ENCODE results near the gene PGAM5. TPM values are rescaled to one million over a fixed set of nuclear protein-coding genes. Genes with fewer than 3 reads are reported as not detected.
"Not testable (repeated sequence)": the region's sequence is repeated elsewhere in the genome, so short reads cannot be mapped to it uniquely, and the experiment has no call there.

The PGAM5 gene
- total RNA-seq, 2 donors from 2014 or later = 54.9 to 114 TPM

DNA sequence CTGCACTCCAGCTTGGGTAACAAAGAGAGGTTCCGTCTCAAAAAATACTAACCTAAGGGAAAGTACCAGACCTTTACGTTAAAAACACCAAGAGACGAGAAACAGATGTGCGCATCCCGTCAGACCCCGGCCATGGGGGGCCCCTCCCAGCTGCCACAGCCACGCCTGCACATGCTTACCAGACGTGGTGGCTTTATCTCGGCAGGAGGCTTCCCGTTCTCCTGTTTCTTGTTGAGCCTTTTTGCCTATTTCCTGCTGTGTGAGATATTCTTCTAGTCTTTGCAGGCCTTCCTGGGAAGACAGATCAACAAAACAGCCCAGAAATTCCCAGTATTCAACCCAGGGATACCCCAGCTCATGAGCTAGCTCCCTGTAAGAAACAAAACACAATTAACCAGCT, 23.6 kb downstream of the PGAM5 start:
- no peak for ATAC-seq
- Mint-ChIP-seq H3K4me1 (ENCODE audit: low read depth in 2 of 2) (peaks cover 0 to 9% of the 10 kb centered on the region in 2 donors), H3K36me3 (peaks cover 51% of the 10 kb centered on the region), H3K4me3 (no peak overlapping the region), H3K27ac (no peak overlapping the region), H3K9me3 (no peaks in the 10 kb centered on the region), H3K27me3 (no peaks in the 10 kb centered on the region)
- DNase-seq (ENCODE audit: low spot score) = no peak

DNA sequence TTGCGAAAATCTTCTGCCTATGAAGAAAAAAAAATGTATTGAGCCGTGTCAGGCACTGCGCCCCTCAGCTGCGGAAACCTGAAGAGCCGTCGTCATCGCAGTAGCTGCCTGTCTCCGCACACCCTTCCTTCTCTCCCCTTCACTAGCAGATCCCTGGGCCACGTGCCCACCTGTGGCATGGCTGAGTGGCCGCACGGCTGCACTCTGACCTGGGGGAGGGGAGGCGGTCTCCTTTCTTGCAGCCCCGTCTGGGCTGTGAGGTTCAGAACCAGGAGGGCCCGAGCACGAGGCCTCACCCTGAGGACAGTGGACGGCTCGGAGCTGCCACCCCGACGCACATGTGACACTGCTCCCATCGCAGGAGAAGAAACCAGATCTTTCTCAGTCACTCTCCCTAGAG, 24.9 kb downstream of the PGAM5 start:
- H3K4me1 Mint-ChIP-seq (ENCODE audit: low read depth in 2 of 2) = peaks cover 0 to 2% of the 10 kb centered on the region in 2 donors
- no peaks in the 10 kb centered on the region for H3K27me3 Mint-ChIP-seq
- H3K9me3 Mint-ChIP-seq = no peaks in the 10 kb centered on the region
- DNase-seq (ENCODE audit: low spot score) (no peak), ATAC-seq (no peak)
- peaks cover 47% of the 10 kb centered on the region for H3K36me3 Mint-ChIP-seq
- H3K27ac Mint-ChIP-seq = no peak overlapping the region
- H3K4me3 Mint-ChIP-seq = no peak overlapping the region

DNA sequence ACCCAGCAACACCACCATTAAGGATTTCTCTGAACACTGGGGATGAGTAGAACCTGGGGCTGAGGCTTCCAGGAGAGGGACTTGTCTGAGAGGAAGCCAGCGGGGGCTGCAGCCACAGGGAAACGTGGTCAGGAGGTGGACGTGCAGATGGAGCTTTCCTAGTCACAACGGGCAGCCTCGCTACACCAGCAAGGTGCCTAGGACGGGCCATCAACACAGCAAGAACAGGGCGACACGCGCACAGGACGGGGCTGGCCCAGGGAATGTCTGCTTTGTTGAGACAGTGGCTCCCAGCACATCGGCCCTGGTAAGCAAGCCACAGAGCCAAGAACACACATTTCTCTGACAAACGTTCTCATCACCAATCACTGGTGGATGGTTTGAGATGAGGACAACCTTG, 25.7 kb downstream of the PGAM5 start:
- ATAC-seq (no peak), DNase-seq (ENCODE audit: low spot score) (no peak)
- H3K4me3 Mint-ChIP-seq = no peak overlapping the region
- peaks cover 47% of the 10 kb centered on the region for H3K36me3 Mint-ChIP-seq
- H3K27me3 Mint-ChIP-seq = no peaks in the 10 kb centered on the region
- peaks cover 0 to 2% of the 10 kb centered on the region in 2 donors for H3K4me1 Mint-ChIP-seq (ENCODE audit: low read depth in 2 of 2)
- no peak overlapping the region for H3K27ac Mint-ChIP-seq
- H3K9me3 Mint-ChIP-seq = no peaks in the 10 kb centered on the region

DNA sequence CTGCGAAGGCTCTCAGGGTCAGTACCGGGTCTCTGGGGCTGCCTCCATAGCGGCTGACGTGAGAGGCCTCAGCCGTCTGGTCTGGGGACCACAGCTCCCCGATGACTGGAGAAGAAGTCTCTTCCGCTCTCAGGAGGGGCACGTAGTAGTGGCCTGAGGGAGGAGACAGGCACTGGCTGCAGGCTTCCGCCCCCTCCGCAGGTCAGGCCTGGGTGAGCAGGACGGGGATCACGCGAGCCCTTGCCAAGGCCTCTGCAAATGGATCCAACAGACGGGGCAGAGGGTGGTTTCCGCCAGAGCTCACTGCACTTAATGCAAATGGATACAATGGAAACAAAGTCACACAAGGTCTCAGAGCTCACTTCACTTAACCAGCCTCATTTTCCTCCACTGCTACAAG, 26.3 kb downstream of the PGAM5 start:
- Mint-ChIP-seq H3K9me3 (no peaks in the 10 kb centered on the region), H3K27ac (no peak overlapping the region), H3K36me3 (peaks cover 46% of the 10 kb centered on the region), H3K4me1 (ENCODE audit: low read depth in 2 of 2) (peaks cover 3 to 4% of the 10 kb centered on the region in 2 donors), H3K4me3 (no peak overlapping the region), H3K27me3 (no peaks in the 10 kb centered on the region)
- no peak for DNase-seq (ENCODE audit: low spot score)
- no peak for ATAC-seq

DNA sequence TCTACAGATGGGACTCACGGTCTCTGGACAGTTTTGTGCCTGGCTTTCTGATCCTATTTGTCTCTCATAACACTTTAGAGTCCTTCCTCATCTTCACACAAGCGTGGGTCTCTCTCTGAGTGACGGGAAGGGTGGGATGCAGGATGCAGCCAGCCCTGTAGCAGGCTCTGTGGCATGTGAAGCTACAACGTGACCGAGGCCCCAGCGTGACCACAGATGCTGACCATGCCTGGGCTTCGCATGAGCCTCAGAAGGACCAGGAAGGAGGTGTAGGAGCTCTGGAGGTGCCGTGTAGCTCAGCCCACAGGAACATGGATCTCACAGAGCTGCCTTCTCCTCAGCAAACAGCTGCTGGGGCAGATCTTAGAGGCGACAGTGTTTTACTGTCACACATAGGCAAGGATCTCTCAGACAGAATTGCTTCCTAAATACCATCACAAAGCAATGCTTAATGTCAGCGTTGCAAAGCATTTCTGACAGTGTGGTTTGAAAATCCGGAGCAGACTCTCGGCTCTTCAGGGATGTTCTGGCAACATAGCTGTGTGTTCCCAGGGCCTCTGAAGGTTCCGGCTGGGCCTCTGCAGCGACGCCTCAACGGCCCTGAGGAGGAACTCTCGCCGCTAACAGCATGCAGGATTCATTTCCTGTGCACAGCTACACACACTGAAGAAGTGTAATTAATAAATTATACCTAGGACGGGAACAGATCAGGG, 29.1 kb downstream of the PGAM5 start:
- Mint-ChIP-seq H3K36me3 (peaks cover 35% of the 10 kb centered on the region), H3K4me3 (no peak overlapping the region), H3K27ac (no peak overlapping the region), H3K4me1 (ENCODE audit: low read depth in 2 of 2) (peaks cover 15 to 22% of the 10 kb centered on the region in 2 donors), H3K9me3 (peaks cover 4% of the 10 kb centered on the region), H3K27me3 (no peaks in the 10 kb centered on the region)
- no peak for DNase-seq (ENCODE audit: low spot score)
- ATAC-seq = peak in 1 of 2 donors; percentile 15

DNA sequence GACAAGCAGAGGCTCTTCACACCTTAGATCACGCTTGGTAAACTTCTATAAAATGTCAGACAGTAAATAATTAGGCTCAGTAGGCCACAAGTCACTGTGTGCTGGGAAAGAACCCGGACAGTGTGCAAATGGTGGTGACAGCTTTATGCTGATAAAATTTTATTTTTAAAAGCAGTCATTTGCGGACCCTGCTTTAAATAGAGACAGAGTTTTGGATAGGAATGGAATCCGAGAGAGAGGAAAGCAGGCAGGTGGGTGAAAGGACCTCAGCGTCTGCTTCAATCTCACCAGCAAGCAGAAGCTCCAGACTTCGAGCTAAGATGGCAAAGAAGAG, 29.6 kb downstream of the PGAM5 start:
- Mint-ChIP-seq H3K27ac (no peak overlapping the region), H3K9me3 (peaks cover 4% of the 10 kb centered on the region), H3K4me1 (ENCODE audit: low read depth in 2 of 2) (peaks cover 15 to 22% of the 10 kb centered on the region in 2 donors), H3K27me3 (no peaks in the 10 kb centered on the region), H3K4me3 (no peak overlapping the region), H3K36me3 (peaks cover 32% of the 10 kb centered on the region)
- ATAC-seq (no peak), DNase-seq (ENCODE audit: low spot score) (no peak)

DNA sequence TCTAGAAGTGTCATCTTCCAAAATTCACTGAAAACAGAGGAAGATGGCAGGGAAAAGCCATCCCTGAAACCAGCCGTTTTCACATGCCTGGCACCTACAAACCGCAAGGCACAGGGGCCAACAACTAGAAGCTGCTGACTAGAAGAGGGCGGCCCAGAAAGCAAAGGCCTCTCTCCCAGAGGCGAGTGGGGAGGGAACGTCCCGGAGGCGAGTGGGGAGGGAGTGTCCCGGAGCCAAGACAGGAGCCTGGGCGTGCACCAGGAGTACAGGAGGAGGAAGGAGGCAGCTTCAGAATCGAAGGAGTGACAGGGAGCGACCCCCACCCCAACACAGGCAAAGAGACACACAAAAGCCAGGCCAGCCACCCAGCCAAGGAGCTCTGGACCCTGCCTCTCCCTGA, 30.0 kb downstream of the PGAM5 start:
- H3K4me3 Mint-ChIP-seq = no peak overlapping the region
- H3K9me3 Mint-ChIP-seq = peaks cover 4% of the 10 kb centered on the region
- no peak for ATAC-seq
- peaks cover 28% of the 10 kb centered on the region for H3K36me3 Mint-ChIP-seq
- H3K27ac Mint-ChIP-seq = no peak overlapping the region
- peaks cover 15 to 22% of the 10 kb centered on the region in 2 donors for H3K4me1 Mint-ChIP-seq (ENCODE audit: low read depth in 2 of 2)
- DNase-seq (ENCODE audit: low spot score) = no peak
- H3K27me3 Mint-ChIP-seq = no peaks in the 10 kb centered on the region

DNA sequence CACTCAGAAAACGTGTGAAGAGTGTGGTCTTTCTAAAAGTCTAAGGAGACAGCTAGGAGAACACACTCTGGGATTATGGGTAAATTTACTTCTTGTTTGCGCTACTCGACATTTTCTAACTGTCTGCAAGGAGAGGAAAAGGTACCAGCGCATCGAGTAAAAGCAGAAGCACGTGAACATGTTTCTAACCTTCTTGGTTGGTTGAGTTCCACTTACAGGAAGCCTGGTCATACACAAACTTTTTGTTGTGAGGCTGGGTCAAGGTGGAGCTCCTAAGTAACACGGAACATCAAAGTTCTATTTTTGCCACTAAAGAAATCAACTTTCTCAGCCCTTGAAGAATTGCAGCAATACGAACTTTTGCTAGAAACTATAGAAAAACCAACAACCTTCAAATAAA, 31.0 kb downstream of the PGAM5 start:
- Mint-ChIP-seq H3K9me3 (peaks cover 4% of the 10 kb centered on the region), H3K4me3 (no peak overlapping the region), H3K4me1 (ENCODE audit: low read depth in 2 of 2) (peaks cover 15 to 22% of the 10 kb centered on the region in 2 donors), H3K36me3 (peaks cover 28% of the 10 kb centered on the region), H3K27ac (no peak overlapping the region), H3K27me3 (no peaks in the 10 kb centered on the region)
- ATAC-seq = no peak
- no peak for DNase-seq (ENCODE audit: low spot score)

DNA sequence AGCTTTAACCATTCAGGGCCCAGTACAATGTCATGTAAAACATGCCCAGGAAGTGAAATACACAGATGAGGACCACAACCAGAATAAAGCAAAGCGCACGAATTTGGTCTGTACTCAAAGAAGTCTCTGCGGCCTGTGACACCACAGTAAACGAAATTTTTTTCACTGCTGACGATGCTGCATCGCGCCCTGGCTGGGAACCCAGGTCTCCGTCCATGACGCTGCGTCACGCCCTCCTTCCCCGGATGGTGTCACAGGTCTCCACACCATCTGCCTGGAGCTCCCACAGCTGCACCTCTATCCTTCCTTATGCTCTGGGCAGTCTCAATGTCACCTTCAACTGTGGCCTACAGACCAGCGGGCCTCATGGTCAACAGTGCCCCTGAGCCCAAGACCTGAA, 33.2 kb downstream of the PGAM5 start:
- peaks cover 22% of the 10 kb centered on the region for H3K36me3 Mint-ChIP-seq

GRCh38 chr12:132746613-132747012, 36.0 kb downstream of the PGAM5 start:
- H3K9me3 Mint-ChIP-seq = peaks cover 4% of the 10 kb centered on the region
- H3K27me3 Mint-ChIP-seq = no peaks in the 10 kb centered on the region
- H3K27ac Mint-ChIP-seq = no peak overlapping the region
- H3K4me3 Mint-ChIP-seq = no peak overlapping the region
- no peak for DNase-seq (ENCODE audit: low spot score)
- ATAC-seq = no peak
- H3K36me3 Mint-ChIP-seq = peaks cover 15% of the 10 kb centered on the region
- peaks cover 15 to 23% of the 10 kb centered on the region in 2 donors for H3K4me1 Mint-ChIP-seq (ENCODE audit: low read depth in 2 of 2)

More for the DNA sequence above, 33.2 kb downstream of the PGAM5 start:
- no peak overlapping the region for H3K27ac Mint-ChIP-seq
- ATAC-seq = no peak
- no peaks in the 10 kb centered on the region for H3K27me3 Mint-ChIP-seq
- no peak overlapping the region for H3K4me3 Mint-ChIP-seq
- H3K9me3 Mint-ChIP-seq = peaks cover 4% of the 10 kb centered on the region
- DNase-seq (ENCODE audit: low spot score) = no peak
- H3K4me1 Mint-ChIP-seq (ENCODE audit: low read depth in 2 of 2) = peaks cover 15 to 25% of the 10 kb centered on the region in 2 donors

GRCh38 chr12:132747395-132747794, 36.8 kb downstream of the PGAM5 start:
- Mint-ChIP-seq H3K36me3 (peaks cover 7% of the 10 kb centered on the region), H3K4me1 (ENCODE audit: low read depth in 2 of 2) (peaks cover 7 to 17% of the 10 kb centered on the region in 2 donors), H3K27me3 (no peaks in the 10 kb centered on the region), H3K4me3 (no peak overlapping the region), H3K9me3 (peaks cover 4% of the 10 kb centered on the region), H3K27ac (no peak overlapping the region)
- DNase-seq (ENCODE audit: low spot score) (no peak), ATAC-seq (no peak)

- Mint-ChIP-seq H3K4me1 (ENCODE audit: low read depth in 2 of 2) (peaks cover 2 to 12% of the 10 kb centered on the region in 2 donors), H3K9me3 (no peaks in the 10 kb centered on the region), H3K27me3 (no peaks in the 10 kb centered on the region), H3K27ac (no peak overlapping the region), H3K4me3 (no peak overlapping the region), H3K36me3 (peaks cover 2% of the 10 kb centered on the region)
- ATAC-seq (no peak), DNase-seq (ENCODE audit: low spot score) (no peak)
These were observed 37.3 kb downstream of the PGAM5 start for GRCh38 chr12:132747896-132748295.

DNA sequence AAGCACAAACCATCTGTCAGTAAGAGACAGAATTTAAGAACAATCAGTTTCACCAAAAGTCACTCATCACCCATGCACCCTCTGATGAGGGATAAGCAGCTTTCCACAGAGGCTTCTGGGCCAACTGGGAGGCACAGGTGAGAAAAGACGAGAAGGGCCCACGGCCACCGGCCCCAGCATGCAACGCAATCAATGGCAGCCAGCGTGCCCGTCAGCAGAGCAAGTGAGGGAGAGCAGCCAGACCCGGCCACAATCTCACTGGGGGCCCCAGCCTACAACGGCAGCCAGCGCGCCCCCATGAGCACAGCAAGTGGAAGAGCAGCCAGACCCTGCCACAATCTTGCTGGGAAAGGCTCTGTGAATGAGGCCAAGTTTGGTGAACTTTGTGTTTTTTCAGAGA, 37.7 kb downstream of the PGAM5 start:
- ATAC-seq (no peak), DNase-seq (ENCODE audit: low spot score) (no peak)
- Mint-ChIP-seq H3K9me3 (no peaks in the 10 kb centered on the region), H3K27me3 (no peaks in the 10 kb centered on the region), H3K4me1 (ENCODE audit: low read depth in 2 of 2) (peaks cover 0 to 10% of the 10 kb centered on the region in 2 donors), H3K36me3 (no peaks in the 10 kb centered on the region), H3K27ac (no peak overlapping the region), H3K4me3 (no peak overlapping the region)

GRCh38 chr12:132753670-132754069, 43.0 kb downstream of the PGAM5 start:
- H3K4me3 Mint-ChIP-seq; H3K36me3 Mint-ChIP-seq; H3K27me3 Mint-ChIP-seq; DNase-seq (ENCODE audit: low spot score); H3K27ac Mint-ChIP-seq; ATAC-seq; H3K4me1 Mint-ChIP-seq (ENCODE audit: low read depth in 2 of 2); H3K9me3 Mint-ChIP-seq: not testable (repeated sequence)
